Limb (tissue), 2 donors: Measurements from ENCODE around the gene PHF21A.
"Not testable (repeated sequence)": the region's sequence is repeated elsewhere in the genome, so short reads cannot be mapped to it uniquely, and the experiment has no call there.

Source experiments
- DNase-seq, 2 donors: peaks; one replicate each; pipeline ENCODE4 v3.0.0-alpha.2; 2016; ENCODE audit errors: extremely low spot score in 2 of 2

PHF21A gene

GRCh38 chr11:45905576-45905975, 215.7 kb downstream of the PHF21A start:
- not testable (repeated sequence) for DNase-seq

- DNase-seq: no peak
These were observed 216.2 kb downstream of the PHF21A start for GRCh38 chr11:45905095-45905494.

- no peak for DNase-seq
These were observed 216.8 kb downstream of the PHF21A start for GRCh38 chr11:45904309-45904915.

DNA sequence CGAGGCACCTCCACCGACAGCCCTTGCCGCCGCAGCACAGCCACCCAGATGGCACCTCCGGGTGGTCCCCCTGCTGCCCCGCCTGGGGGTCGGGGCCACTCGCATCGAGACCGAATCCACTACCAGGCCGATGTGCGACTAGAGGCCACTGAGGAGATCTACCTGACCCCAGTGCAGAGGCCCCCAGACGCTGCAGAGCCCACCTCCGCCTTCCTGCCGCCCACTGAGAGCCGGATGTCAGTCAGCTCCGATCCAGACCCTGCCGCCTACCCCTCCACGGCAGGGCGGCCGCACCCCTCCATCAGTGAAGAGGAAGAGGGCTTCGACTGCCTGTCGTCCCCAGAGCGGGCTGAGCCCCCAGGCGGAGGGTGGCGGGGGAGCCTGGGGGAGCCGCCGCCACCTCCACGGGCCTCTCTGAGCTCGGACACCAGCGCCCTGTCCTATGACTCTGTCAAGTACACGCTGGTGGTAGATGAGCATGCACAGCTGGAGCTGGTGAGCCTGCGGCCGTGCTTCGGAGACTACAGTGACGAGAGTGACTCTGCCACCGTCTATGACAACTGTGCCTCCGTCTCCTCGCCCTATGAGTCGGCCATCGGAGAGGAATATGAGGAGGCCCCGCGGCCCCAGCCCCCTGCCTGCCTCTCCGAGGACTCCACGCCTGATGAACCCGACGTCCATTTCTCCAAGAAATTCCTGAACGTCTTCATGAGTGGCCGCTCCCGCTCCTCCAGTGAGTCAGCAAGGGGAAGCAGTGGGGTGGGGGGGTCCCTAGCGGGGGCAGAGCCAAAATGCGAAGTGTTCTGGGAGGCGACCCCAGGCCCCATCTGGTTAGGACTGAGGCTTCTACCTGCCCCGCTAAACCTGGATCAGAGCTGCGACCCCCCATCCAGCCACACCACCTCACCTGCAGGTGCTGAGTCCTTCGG, 218.5 kb downstream of the PHF21A start:
- no peak for DNase-seq

GRCh38 chr11:45901626-45902025, 219.6 kb downstream of the PHF21A start:
- no peak for DNase-seq

DNA sequence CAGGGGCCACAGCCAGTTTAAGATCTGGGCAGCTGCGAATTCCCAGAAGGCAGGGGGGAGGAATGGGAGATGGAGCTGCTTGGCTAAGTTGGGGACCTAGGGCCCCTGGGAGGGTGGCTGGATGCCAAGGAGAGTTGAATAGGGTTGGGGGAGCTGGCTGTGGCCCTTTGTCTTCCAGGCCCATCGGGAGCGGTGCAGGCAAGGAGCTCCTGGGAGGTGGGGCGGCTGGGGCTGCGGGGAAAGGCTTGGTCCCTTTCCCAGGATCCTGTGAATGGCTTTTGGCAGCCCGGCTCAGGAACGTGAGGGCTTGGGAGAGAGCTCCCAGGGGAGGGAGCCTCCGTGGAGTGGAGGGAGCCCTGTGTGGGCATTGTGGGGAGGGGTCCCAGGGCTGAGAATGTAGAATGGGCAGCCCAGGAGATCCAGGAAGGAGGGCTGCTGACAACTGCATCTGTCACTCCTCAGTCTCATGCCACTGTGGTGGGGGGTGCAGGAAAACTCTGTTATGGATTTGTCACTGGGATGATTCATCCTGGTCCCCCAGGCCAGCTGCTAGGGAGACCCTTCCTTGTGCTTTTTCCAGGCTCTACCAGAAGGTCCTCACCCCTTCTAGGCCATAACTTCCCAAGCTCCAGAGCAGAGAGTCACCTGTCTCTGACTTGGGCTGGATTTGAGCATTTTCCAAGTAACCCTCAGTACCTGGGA, 220.2 kb downstream of the PHF21A start:
- peak in 1 of 2 donors; percentile 74 for DNase-seq

DNA sequence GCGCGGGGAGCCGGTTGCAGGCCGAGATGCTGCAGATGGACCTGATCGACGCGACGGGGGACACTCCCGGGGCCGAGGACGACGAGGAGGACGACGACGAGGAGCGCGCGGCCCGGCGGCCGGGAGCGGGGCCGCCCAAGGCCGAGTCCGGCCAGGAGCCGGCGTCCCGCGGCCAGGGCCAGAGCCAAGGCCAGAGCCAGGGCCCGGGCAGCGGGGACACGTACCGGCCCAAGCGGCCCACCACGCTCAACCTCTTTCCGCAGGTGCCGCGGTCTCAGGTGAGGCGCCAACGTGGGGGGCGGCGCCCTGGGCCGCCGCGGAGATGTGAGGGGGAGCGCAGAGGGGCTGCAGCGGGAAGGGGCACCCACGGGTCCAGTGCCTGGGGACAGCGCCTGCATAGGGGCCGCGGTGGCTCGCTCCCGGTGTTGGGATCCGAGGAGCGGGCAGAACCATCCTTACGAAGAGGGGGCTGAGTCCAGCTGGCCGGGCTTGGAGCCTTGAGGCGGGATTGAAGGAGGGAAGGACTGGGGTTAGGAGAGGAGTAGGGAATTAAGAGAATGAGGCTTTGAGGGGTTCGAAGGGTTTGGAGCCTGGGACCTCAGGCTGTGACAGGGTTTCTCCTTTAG, 221.0 kb downstream of the PHF21A start:
- not testable (repeated sequence) for DNase-seq

- DNase-seq: peak; percentile 84 to 93
These were observed 221.6 kb downstream of the PHF21A start for GRCh38 chr11:45899448-45900174.

- no peak for DNase-seq
These were observed 222.2 kb downstream of the PHF21A start for GRCh38 chr11:45899086-45899447.

DNA sequence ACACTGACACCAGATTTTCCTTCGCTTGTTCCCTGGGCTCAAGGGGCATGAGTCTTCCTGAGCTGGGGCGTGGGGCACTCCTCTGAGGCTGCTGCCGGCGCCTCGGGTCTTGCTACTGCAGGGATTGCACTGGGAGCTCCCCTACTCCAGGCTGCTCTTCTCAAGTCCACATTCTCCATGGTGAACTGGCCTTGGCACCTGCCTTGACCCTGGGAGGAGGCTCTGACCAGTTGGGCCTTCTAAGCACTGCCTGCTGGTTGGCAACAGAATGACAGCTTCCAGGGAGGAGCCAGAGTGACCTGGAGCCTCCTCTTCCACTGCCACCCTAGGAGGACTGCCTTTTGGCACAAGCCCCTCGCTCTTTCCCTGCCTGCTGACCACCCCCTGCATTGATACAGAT, 223.7 kb downstream of the PHF21A start:
- DNase-seq: no peak

- peak; percentile 62 to 71 for DNase-seq
These were observed 224.8 kb downstream of the PHF21A start for GRCh38 chr11:45896422-45896984.

GRCh38 chr11:45895553-45896259, 225.5 kb downstream of the PHF21A start:
- DNase-seq: no peak

DNA sequence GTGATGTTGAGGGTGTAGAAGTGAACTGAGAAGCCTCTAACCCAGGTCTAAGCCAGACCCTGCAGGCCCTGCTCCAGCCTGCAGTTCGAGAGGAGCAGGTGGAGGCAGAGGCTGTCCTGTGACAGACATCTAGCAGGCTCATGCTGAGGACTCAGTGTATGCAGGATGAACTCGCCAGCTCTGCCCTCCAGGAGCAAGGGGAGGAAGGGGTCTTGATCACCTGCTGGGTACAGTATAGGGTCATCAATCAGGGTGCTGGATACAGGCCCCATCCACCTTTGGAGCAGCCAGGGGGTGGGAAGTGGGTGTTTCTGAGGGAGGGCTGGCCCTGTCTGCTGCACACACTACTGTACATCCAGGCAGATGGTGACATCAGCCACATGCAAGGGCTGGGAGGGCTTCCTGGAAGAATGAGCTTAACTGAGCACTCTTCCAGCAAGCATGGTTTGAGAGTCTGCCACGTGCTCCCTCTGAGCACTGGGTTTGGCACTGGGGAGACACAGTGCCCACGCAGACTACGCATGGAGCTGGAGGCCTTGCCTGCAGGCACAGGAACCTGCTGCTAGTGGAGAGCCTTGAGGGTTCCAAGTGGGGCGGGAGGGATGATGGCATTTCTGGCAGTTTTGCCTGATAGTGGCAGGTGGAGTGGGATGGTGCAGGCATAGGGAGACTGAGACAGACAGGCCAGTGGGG, 226.6 kb downstream of the PHF21A start:
- DNase-seq: no peak

- no peak for DNase-seq
These were observed 228.4 kb downstream of the PHF21A start for GRCh38 chr11:45892856-45893255.

GRCh38 chr11:45890886-45891550, 230.2 kb downstream of the PHF21A start:
- no peak for DNase-seq

GRCh38 chr11:45889966-45890365, 231.3 kb downstream of the PHF21A start:
- no peak for DNase-seq

- DNase-seq: no peak
These were observed 231.7 kb downstream of the PHF21A start for GRCh38 chr11:45889555-45889954.

GRCh38 chr11:45887587-45887986, 233.7 kb downstream of the PHF21A start:
- DNase-seq: no peak
